ENCODE results near the gene FSHR. TPM values are rescaled to one million over a fixed set of nuclear protein-coding genes. Genes with fewer than 3 reads are reported as not detected.

FSHR gene
- total and polyA plus RNA-seq, 4 donors, result not detected

DNA sequence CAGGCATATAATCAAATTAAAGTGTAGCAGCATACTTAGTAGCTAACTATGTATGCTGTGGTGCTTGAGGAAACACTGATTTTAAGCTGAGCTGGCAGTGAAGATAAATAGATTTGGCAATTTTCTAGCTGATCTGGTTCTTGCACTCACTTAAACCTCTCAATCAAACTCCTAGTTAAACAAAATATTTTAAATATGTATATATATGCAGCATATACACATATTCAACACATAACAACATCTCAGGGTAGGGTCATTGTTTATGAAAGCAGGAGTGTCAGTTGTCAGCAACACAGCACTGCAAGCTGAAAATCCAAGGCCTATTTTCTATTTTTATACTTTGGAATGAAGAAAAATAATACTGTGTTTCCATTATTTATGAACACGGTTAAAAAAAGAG lies 10.4 kb upstream of the FSHR start:
- Histone ChIP-seq H3K27me3 (ENCODE audit: control insufficient read depth in 4 of 4, insufficient read depth in 4 of 4, low read length in 3 of 4) (no peaks in the 10 kb centered on the region), H3K4me3 (ENCODE audit: low read depth in 1 of 3, low read length in 3 of 3) (no peak overlapping the region), H3K9ac (ENCODE audit: low read depth in 1 of 2, low read length in 2 of 2) (no peak overlapping the region), H3K4me1 (ENCODE audit: control insufficient read depth in 4 of 4, insufficient read depth in 4 of 4, low read length in 3 of 4) (no peaks in the 10 kb centered on the region), H3K9me3 (ENCODE audit: control insufficient read depth in 4 of 4, low read length in 3 of 4) (no peaks in the 10 kb centered on the region), H3K36me3 (ENCODE audit: control insufficient read depth in 4 of 4, insufficient read depth in 3 of 4, low read depth in 1 of 4, low read length in 3 of 4) (no peaks in the 10 kb centered on the region), H3K27ac (ENCODE audit: low read depth in 1 of 2, low read length in 2 of 2) (no peak overlapping the region)
- 74% methylated on average over 1 of the region's 1 CpG for WGBS
- no peak for DNase-seq (ENCODE audit: low spot score)
- TF ChIP-seq HNF4A (conservative IDR thresholded peaks at IDR 0.05) (no peak), SP1 (IDR thresholded peaks at IDR 0.05) (no peak), EGR1 (IDR thresholded peaks at IDR 0.05; ENCODE audit: low read depth in 2 of 2) (no peak), FOXA1 (IDR thresholded peaks at IDR 0.05) (no peak), YY1 (IDR thresholded peaks at IDR 0.05) (no peak), NR2F2 (IDR thresholded peaks at IDR 0.05) (no peak), HNF4G (IDR thresholded peaks at IDR 0.05) (no peak), JUND (IDR thresholded peaks at IDR 0.05) (no peak), FOXA2 (IDR thresholded peaks at IDR 0.05) (no peak), TAF1 (conservative IDR thresholded peaks at IDR 0.05) (no peak), RXRA (IDR thresholded peaks at IDR 0.05) (no peak)
- TF ChIP-seq, protein P1, sequence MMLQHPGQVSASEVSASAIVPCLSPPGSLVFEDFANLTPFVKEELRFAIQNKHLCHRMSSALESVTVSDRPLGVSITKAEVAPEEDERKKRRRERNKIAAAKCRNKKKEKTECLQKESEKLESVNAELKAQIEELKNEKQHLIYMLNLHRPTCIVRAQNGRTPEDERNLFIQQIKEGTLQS (IDR thresholded peaks at IDR 0.05), result no peak
- TF ChIP-seq, protein P2, sequence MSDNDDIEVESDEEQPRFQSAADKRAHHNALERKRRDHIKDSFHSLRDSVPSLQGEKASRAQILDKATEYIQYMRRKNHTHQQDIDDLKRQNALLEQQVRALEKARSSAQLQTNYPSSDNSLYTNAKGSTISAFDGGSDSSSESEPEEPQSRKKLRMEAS (IDR thresholded peaks at IDR 0.05), result no peak

DNA sequence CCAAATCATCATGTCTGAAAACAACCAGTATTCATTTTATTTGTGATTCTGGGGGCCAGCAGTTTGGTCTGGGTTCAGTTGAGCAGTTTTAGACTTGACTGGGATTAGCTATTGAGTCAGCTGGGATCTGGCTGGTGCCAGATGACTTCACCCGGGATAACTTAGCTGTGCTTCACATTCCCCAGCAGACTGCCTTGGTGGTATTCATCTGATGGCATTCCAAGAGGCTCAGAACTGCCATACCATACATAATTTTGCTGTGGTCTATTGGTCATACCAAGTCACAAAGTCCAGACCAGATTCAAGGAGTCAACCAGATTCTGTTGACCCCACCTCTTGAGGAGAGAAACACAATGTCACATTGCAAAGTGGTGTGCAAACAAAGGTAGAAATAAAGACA lies 7.8 kb upstream of the FSHR start:
- H3K4me3 ChIP-seq (ENCODE audit: low read depth in 1 of 3, low read length in 3 of 3), result no peak overlapping the region
- no peaks in the 10 kb centered on the region for H3K27me3 ChIP-seq (ENCODE audit: control insufficient read depth in 4 of 4, insufficient read depth in 4 of 4, low read length in 3 of 4)
- H3K36me3 ChIP-seq (ENCODE audit: control insufficient read depth in 4 of 4, insufficient read depth in 3 of 4, low read depth in 1 of 4, low read length in 3 of 4), result no peaks in the 10 kb centered on the region
- no peak overlapping the region for H3K9ac ChIP-seq (ENCODE audit: low read depth in 1 of 2, low read length in 2 of 2)
- 85% methylated on average over 1 of the region's 1 CpG for WGBS
- DNase-seq (ENCODE audit: low spot score), result no peak
- TF ChIP-seq RXRA (IDR thresholded peaks at IDR 0.05), result no peak
- TF ChIP-seq RAD21 (IDR thresholded peaks at IDR 0.05), result no peak
- TF ChIP-seq, protein P2 (IDR thresholded peaks at IDR 0.05), result no peak
- no peak for TF ChIP-seq YY1 (IDR thresholded peaks at IDR 0.05)
- TF ChIP-seq, protein P1 (IDR thresholded peaks at IDR 0.05), result no peak
- TF ChIP-seq GABPA (IDR thresholded peaks at IDR 0.05 in 1 of 2, conservative IDR thresholded peaks at IDR 0.05 in 1 of 2), result no peak
- no peak for TF ChIP-seq HNF4A (conservative IDR thresholded peaks at IDR 0.05)
- TF ChIP-seq JUND (IDR thresholded peaks at IDR 0.05), result no peak
- TF ChIP-seq FOXA1 (IDR thresholded peaks at IDR 0.05), result no peak
- no peak for TF ChIP-seq NR2F2 (IDR thresholded peaks at IDR 0.05)
- no peak for TF ChIP-seq TAF1 (conservative IDR thresholded peaks at IDR 0.05)
- TF ChIP-seq FOXA2 (IDR thresholded peaks at IDR 0.05), result no peak
- TF ChIP-seq, protein P3, sequence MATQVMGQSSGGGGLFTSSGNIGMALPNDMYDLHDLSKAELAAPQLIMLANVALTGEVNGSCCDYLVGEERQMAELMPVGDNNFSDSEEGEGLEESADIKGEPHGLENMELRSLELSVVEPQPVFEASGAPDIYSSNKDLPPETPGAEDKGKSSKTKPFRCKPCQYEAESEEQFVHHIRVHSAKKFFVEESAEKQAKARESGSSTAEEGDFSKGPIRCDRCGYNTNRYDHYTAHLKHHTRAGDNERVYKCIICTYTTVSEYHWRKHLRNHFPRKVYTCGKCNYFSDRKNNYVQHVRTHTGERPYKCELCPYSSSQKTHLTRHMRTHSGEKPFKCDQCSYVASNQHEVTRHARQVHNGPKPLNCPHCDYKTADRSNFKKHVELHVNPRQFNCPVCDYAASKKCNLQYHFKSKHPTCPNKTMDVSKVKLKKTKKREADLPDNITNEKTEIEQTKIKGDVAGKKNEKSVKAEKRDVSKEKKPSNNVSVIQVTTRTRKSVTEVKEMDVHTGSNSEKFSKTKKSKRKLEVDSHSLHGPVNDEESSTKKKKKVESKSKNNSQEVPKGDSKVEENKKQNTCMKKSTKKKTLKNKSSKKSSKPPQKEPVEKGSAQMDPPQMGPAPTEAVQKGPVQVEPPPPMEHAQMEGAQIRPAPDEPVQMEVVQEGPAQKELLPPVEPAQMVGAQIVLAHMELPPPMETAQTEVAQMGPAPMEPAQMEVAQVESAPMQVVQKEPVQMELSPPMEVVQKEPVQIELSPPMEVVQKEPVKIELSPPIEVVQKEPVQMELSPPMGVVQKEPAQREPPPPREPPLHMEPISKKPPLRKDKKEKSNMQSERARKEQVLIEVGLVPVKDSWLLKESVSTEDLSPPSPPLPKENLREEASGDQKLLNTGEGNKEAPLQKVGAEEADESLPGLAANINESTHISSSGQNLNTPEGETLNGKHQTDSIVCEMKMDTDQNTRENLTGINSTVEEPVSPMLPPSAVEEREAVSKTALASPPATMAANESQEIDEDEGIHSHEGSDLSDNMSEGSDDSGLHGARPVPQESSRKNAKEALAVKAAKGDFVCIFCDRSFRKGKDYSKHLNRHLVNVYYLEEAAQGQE (IDR thresholded peaks at IDR 0.05), result no peak
- no peak for TF ChIP-seq SP1 (IDR thresholded peaks at IDR 0.05)
- no peak for TF ChIP-seq EGR1 (IDR thresholded peaks at IDR 0.05; ENCODE audit: low read depth in 2 of 2)
- TF ChIP-seq, protein P4, sequence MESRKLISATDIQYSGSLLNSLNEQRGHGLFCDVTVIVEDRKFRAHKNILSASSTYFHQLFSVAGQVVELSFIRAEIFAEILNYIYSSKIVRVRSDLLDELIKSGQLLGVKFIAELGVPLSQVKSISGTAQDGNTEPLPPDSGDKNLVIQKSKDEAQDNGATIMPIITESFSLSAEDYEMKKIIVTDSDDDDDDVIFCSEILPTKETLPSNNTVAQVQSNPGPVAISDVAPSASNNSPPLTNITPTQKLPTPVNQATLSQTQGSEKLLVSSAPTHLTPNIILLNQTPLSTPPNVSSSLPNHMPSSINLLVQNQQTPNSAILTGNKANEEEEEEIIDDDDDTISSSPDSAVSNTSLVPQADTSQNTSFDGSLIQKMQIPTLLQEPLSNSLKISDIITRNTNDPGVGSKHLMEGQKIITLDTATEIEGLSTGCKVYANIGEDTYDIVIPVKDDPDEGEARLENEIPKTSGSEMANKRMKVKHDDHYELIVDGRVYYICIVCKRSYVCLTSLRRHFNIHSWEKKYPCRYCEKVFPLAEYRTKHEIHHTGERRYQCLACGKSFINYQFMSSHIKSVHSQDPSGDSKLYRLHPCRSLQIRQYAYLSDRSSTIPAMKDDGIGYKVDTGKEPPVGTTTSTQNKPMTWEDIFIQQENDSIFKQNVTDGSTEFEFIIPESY (IDR thresholded peaks at IDR 0.05), result no peak
- TF ChIP-seq, protein P5, sequence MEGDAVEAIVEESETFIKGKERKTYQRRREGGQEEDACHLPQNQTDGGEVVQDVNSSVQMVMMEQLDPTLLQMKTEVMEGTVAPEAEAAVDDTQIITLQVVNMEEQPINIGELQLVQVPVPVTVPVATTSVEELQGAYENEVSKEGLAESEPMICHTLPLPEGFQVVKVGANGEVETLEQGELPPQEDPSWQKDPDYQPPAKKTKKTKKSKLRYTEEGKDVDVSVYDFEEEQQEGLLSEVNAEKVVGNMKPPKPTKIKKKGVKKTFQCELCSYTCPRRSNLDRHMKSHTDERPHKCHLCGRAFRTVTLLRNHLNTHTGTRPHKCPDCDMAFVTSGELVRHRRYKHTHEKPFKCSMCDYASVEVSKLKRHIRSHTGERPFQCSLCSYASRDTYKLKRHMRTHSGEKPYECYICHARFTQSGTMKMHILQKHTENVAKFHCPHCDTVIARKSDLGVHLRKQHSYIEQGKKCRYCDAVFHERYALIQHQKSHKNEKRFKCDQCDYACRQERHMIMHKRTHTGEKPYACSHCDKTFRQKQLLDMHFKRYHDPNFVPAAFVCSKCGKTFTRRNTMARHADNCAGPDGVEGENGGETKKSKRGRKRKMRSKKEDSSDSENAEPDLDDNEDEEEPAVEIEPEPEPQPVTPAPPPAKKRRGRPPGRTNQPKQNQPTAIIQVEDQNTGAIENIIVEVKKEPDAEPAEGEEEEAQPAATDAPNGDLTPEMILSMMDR (IDR thresholded peaks at IDR 0.05; ENCODE audit: low read depth, low read length, missing input control), result no peak
- H3K9me3 ChIP-seq (ENCODE audit: control insufficient read depth in 4 of 4, low read length in 3 of 4), result no peaks in the 10 kb centered on the region
- H3K4me1 ChIP-seq (ENCODE audit: control insufficient read depth in 4 of 4, insufficient read depth in 4 of 4, low read length in 3 of 4), result no peaks in the 10 kb centered on the region
- no peak overlapping the region for H3K27ac ChIP-seq (ENCODE audit: low read depth in 1 of 2, low read length in 2 of 2)
